ENCODE data around the gene PRDM11. TPM values are rescaled to one million over a fixed set of nuclear protein-coding genes. Genes with fewer than 3 reads are reported as not detected.
A peak's percentile ranks its signal among the peaks of the same experiment; 100 is the strongest.

Gene PRDM11
- total and polyA plus RNA-seq, 10 donors: 1.7 to 24.3 (median 15.3) TPM

DNA sequence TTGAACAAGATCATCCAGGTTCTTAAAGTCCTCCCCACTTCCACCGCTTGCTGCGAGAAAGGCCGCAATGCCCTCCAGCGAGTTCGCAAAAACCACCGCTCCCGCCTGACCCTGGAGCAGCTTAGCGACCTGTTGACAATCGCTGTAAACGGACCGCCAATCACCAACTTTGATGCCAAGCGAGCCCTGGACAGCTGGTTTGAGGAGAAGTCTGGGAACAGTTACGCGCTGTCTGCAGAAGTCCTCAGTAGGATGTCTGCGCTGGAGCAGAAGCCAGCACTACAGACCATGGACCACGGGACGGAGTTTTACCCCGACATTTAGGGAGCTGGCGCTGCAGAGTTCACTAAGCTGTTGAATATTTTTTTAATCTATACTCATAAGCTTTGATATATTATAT is 81.4 kb downstream of the PRDM11 start:
- Histone ChIP-seq H3K9me3 (no peaks in the 10 kb centered on the region), H3K4me3 (no peak overlapping the region), H3K36me3 (peaks cover 6 to 64% (median 28%) of the 10 kb centered on the region in 6 donors), H3K4me1 (no peaks in the 10 kb centered on the region), H3K27me3 (replicated peaks in 1 of 7) (no peaks in the 10 kb centered on the region), H3K27ac (no peak overlapping the region)
- TF ChIP-seq POLR2AphosphoS5 (IDR thresholded peaks at IDR 0.05) (no peak), CTCF (IDR thresholded peaks at IDR 0.05 in 8 of 11, conservative IDR thresholded peaks at IDR 0.05 in 3 of 11) (no peak), POLR2A (IDR thresholded peaks at IDR 0.05) (no peak)
- WGBS, 5 donors: 96 to 98% (median 97%) methylated on average over 19 of the region's 19 CpGs
- peak; percentile 63 for DNase-seq
- intact Hi-C loops (cut with DNase I; ENCODE audit: low total_unique reads): no loop called here

DNA sequence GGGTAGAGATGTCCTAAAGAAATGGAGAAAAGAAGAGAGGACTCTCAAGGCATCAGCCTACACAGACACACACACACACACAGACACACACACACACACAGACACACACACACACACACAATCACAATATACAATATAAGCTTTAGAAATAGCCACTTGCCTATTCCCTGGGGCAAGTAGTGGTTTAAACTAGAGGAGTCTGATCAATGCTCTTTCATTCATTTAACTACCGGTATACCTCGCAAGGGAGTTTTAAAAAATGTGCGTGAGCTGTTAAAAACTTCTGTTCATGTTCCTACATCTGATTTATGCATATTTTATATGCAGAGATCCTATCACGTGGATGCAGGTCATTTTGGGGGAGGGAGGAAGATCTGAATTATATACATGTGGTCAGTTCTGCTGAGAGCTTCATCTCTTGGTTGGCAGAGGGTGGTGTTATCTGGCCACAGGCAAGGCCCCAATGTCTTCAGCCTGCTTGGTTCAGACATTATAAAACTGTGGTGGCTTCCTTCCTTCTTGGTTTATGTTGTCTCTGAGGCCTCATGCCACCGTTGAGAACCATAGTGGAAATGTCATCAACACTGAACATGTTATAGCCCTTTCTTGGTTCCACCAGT is 83.1 kb downstream of the PRDM11 start:
- H3K9me3 ChIP-seq: no peaks in the 10 kb centered on the region
- peaks cover 0 to 10% (median 0%) of the 10 kb centered on the region in 6 donors for H3K4me1 ChIP-seq
- no peak overlapping the region for H3K4me3 ChIP-seq
- TF ChIP-seq CTCF (IDR thresholded peaks at IDR 0.05 in 8 of 11, conservative IDR thresholded peaks at IDR 0.05 in 3 of 11) (no peak), POLR2AphosphoS5 (IDR thresholded peaks at IDR 0.05) (no peak), POLR2A (IDR thresholded peaks at IDR 0.05) (no peak)
- H3K27me3 ChIP-seq (replicated peaks in 1 of 7): no peaks in the 10 kb centered on the region
- peaks cover 6 to 47% (median 26%) of the 10 kb centered on the region in 6 donors for H3K36me3 ChIP-seq
- intact Hi-C loops (cut with DNase I; ENCODE audit: low total_unique reads): no loop called here
- 77 to 84% (median 82%) methylated on average over 5 of the region's 5 CpGs for WGBS, 5 donors
- no peak overlapping the region for H3K27ac ChIP-seq
- no peak for DNase-seq

GRCh38 chr11:45232341-45233080 is 86.1 kb downstream of the PRDM11 start:
- no peak for TF ChIP-seq POLR2A (IDR thresholded peaks at IDR 0.05)
- TF ChIP-seq POLR2AphosphoS5 (IDR thresholded peaks at IDR 0.05): no peak
- TF ChIP-seq CTCF (IDR thresholded peaks at IDR 0.05 in 8 of 11, conservative IDR thresholded peaks at IDR 0.05 in 3 of 11): no peak
- peaks cover 0 to 17% (median 4%) of the 10 kb centered on the region in 6 donors for H3K36me3 ChIP-seq
- peaks cover 0 to 3% (median 0%) of the 10 kb centered on the region in 7 donors for H3K27me3 ChIP-seq (replicated peaks in 1 of 7)
- 78 to 94% (median 89%) methylated on average over 4 to 5 of the region's 5 CpGs for WGBS, 5 donors
- H3K4me1 ChIP-seq: peaks cover 0 to 10% (median 0%) of the 10 kb centered on the region in 6 donors
- H3K4me3 ChIP-seq: no peak overlapping the region
- intact Hi-C loops (cut with DNase I; ENCODE audit: low total_unique reads): no loop called here
- DNase-seq: peak; percentile 47
- no peak overlapping the region for H3K27ac ChIP-seq
- H3K9me3 ChIP-seq: no peaks in the 10 kb centered on the region

All from spleen (tissue), 11 donors.